ENCODE data around the gene AGPAT3. TPM values are rescaled to one million over a fixed set of nuclear protein-coding genes. Genes with fewer than 3 reads are reported as not detected.

AGPAT3 gene
- total RNA-seq, 1 donor from 2014 or later, result 43.3 TPM

DNA sequence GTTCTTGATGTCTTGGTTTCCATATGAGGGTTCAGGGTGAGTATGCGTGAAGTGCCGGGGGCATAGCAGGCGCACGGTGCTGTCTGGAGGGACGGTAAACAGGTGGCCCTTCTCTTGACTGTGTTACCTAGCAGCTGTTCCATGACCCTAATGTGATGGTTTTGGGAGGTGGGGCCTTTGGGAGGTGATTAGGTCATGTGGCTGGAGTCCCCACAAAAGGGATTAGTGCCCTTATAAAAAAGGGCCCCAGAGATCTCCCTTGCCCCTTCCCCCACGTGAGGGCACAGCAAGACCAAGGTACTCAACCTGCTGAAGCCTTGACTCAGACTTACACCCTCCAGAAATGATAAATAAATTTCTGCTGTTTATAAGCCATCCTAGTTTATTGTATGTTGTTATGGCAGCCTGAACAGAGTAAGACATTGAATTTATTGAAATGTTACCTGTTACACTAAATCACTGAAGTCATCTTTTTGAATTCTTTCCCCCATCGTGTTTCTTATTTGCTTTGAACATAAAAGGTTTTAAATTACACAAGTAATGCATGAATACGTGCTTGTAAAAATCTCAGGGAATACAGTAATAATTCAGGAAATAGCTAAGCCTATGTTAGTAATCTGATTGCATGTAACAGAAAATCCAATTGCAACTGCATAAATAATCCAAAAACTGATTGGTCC, 162.7 kb downstream of the AGPAT3 start:
- no peak for DNase-seq

GRCh38 chr21:44028287-44028659, 163.2 kb downstream of the AGPAT3 start:
- DNase-seq, result no peak

- DNase-seq, result no peak
These were observed 164.6 kb downstream of the AGPAT3 start for GRCh38 chr21:44029460-44030087.

- no peak for DNase-seq
These were observed 170.2 kb downstream of the AGPAT3 start for GRCh38 chr21:44035244-44035643.

Small RNA genes lying within 50 kb of the gene (small RNA-seq; reads per million reads assigned to genes)
- gene RNU6-1150P (ENCODE audit: low replicate concordance), result not detected
- gene RNU6-859P (ENCODE audit: low replicate concordance), result not detected

Other genes starting within 250 kb of the AGPAT3 start
- 1.0 TPM for gene HSF2BP, start 205.7 kb upstream of the AGPAT3 start, total RNA-seq
- gene RRP1B, start 205.7 kb upstream of the AGPAT3 start, total RNA-seq, result 22.3 TPM
- gene PDXK, start 146.1 kb upstream of the AGPAT3 start, total RNA-seq, result 35.7 TPM
- 14.8 TPM for gene CSTB, start 88.9 kb upstream of the AGPAT3 start, total RNA-seq
- 17.2 TPM for gene RRP1, start 75.6 kb upstream of the AGPAT3 start, total RNA-seq
- 24.7 TPM for gene TRAPPC10, start 147.1 kb downstream of the AGPAT3 start, total RNA-seq
- 26.0 TPM for gene PWP2, start 242.2 kb downstream of the AGPAT3 start, total RNA-seq

Data from tongue (tissue), 3 donors.